Keratinocyte (primary cell): ENCODE results near the gene ACOT6.

ENCODE experiments used
- CTCF ChIP-seq, 3 experiments: IDR thresholded peaks in 1 of 3; conservative IDR thresholded peaks in 1 of 3; optimal IDR thresholded peaks in 1 of 3; 2 replicates in 2 of 3; 3 replicates in 1 of 3; pipeline versions ENCODE3 to v1.5.1; 2011; ENCODE audit warnings: low read length in 3 of 3, mild to moderate bottlenecking in 3 of 3, moderate library complexity in 2 of 3, control low read depth in 1 of 3, inconsistent platforms in 1 of 3; ENCODE audit not compliant: insufficient read depth in 2 of 3; ENCODE audit errors: extremely low read depth in 1 of 3
- EZH2 ChIP-seq: IDR thresholded peaks from one replicate; pipeline ENCODE4 v1.6.1; 2012; ENCODE audit warnings: inconsistent platforms, mild to moderate bottlenecking, low read length, moderate library complexity

DNA sequence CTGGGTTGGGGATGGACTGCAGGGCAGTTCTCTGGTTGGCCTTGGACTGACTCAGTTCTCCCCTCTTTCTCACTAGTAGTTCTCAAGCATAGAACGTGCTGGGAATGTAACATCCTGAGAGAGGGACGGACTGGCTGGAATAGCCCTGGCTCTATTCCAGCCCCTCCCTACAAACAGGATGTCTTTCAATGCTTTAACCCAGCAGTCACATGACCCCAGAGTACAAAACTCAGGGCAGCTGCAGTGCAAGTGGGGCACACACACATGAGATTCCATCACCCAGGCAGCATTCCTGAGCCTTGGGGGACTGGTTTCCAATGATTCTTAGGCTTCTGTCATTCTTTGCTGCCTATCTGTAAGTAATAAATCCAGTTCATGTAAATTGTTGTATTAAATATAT is 1.6 kb upstream of the ACOT6 start:
- TF ChIP-seq CTCF (optimal IDR thresholded peaks at IDR 0.05 in 1 of 3, IDR thresholded peaks at IDR 0.05 in 1 of 3, conservative IDR thresholded peaks at IDR 0.05 in 1 of 3; ENCODE audit: extremely low read depth in 1 of 3, insufficient read depth in 2 of 3, low read length in 3 of 3) (no peak), EZH2 (no peak)
